Kidney epithelial cell (primary cell): ENCODE results near the gene ADGRF3. TPM values are rescaled to one million over a fixed set of nuclear protein-coding genes. Genes with fewer than 3 reads are reported as not detected.

ENCODE experiments used
- DNase-seq: peaks from one replicate; pipeline ENCODE4 v3.0.0-alpha.2; 2010; ENCODE audit warnings: low read depth
- H3K27me3 ChIP-seq: 2 replicates; pipeline ENCODE4 v1.6.0; 2011; ENCODE audit warnings: low read length; ENCODE audit not compliant: control insufficient read depth, insufficient read depth
- H3K36me3 ChIP-seq: 2 replicates; pipeline ENCODE4 v1.5.1; 2011; ENCODE audit warnings: low read length; ENCODE audit not compliant: control insufficient read depth, insufficient read depth
- H3K4me3 ChIP-seq: 2 replicates; pipeline ENCODE4 v1.5.1; 2011; ENCODE audit warnings: low read depth, mild to moderate bottlenecking, control low read depth, low read length
- CTCF ChIP-seq: IDR thresholded peaks from 2 replicates; pipeline ENCODE4 v1.5.1; 2011; ENCODE audit warnings: mild to moderate bottlenecking, moderate library complexity, low read length, control low read depth, inconsistent platforms; ENCODE audit not compliant: insufficient read depth, poor library complexity, severe bottlenecking
- total RNA-seq: library from RNA; depleted of rRNA; stranded (reverse); fragments of >200 nt; gene quantifications from 2 replicates; pipeline ENCODE4 v1.2.3, GENCODE V29; 2015

Gene ADGRF3
- total RNA-seq, 1 donor from 2014 or later: 0.08 TPM

GRCh38 chr2:26285931-26286330 lies 60.7 kb downstream of the ADGRF3 start:
- DNase-seq: no peak
- no peaks in the 10 kb centered on the region for H3K36me3 ChIP-seq
- no peaks in the 10 kb centered on the region for H3K27me3 ChIP-seq
- no peak for TF ChIP-seq CTCF
- H3K4me3 ChIP-seq: no peak overlapping the region

- no peaks in the 10 kb centered on the region for H3K27me3 ChIP-seq
- H3K4me3 ChIP-seq: no peak overlapping the region
- no peak for DNase-seq
- H3K36me3 ChIP-seq: no peaks in the 10 kb centered on the region
- no peak for TF ChIP-seq CTCF
Observed at GRCh38 chr2:26284132-26284531, 62.5 kb downstream of the ADGRF3 start.

- no peak overlapping the region for H3K4me3 ChIP-seq
- no peaks in the 10 kb centered on the region for H3K27me3 ChIP-seq
- no peak for TF ChIP-seq CTCF
- no peaks in the 10 kb centered on the region for H3K36me3 ChIP-seq
- DNase-seq: no peak
Observed at GRCh38 chr2:26283606-26284005, 63.0 kb downstream of the ADGRF3 start.

GRCh38 chr2:26281226-26281625 lies 65.4 kb downstream of the ADGRF3 start:
- DNase-seq: no peak
- no peaks in the 10 kb centered on the region for H3K27me3 ChIP-seq
- TF ChIP-seq CTCF: no peak
- H3K4me3 ChIP-seq: no peak overlapping the region
- no peaks in the 10 kb centered on the region for H3K36me3 ChIP-seq

- no peaks in the 10 kb centered on the region for H3K27me3 ChIP-seq
- H3K4me3 ChIP-seq: no peak overlapping the region
- DNase-seq: no peak
- H3K36me3 ChIP-seq: peaks cover 2% of the 10 kb centered on the region
- no peak for TF ChIP-seq CTCF
Observed at GRCh38 chr2:26279886-26280285, 66.7 kb downstream of the ADGRF3 start.

GRCh38 chr2:26276484-26277227 lies 69.9 kb downstream of the ADGRF3 start:
- H3K27me3 ChIP-seq: no peaks in the 10 kb centered on the region
- TF ChIP-seq CTCF: no peak
- H3K36me3 ChIP-seq: peaks cover 2% of the 10 kb centered on the region
- no peak for DNase-seq
- no peak overlapping the region for H3K4me3 ChIP-seq
